Lower leg skin (tissue), 4 donors: ENCODE measurements around the gene GUCY2D. TPM values are rescaled to one million over a fixed set of nuclear protein-coding genes. Genes with fewer than 3 reads are reported as not detected.

ENCODE experiments used
- DNase-seq, 2 donors: peaks; one replicate each; pipeline ENCODE4 v3.0.0-alpha.2; 2019; ENCODE audit warnings: low spot score in 2 of 2
- H3K4me3 ChIP-seq: fragments of 200-600 bp; sonication (generic); 2 replicates; pipeline ENCODE4 v1.5.1; 2017; ENCODE audit warnings: mild to moderate bottlenecking, low read depth; ENCODE audit not compliant: poor library complexity, severe bottlenecking
- CTCF ChIP-seq, 3 donors: fragments of 450-650 bp; IDR thresholded peaks; one replicate each; pipeline ENCODE4 v1.5.1; 2016; ENCODE audit warnings: antibody characterized with exemption in 3 of 3, mild to moderate bottlenecking in 3 of 3, moderate library complexity in 2 of 3
- POLR2A ChIP-seq, 2 donors: fragments of 450-650 bp; IDR thresholded peaks; one replicate each; pipeline ENCODE4 v1.6.1; 2016 to 2017; ENCODE audit warnings: antibody characterized with exemption in 2 of 2, mild to moderate bottlenecking in 1 of 2, moderate library complexity in 1 of 2
- WGBS, 2 donors: methylation state at CpG; one replicate each; pipeline ENCODE4 v1.1.5; 2018; 5-methylcytosine and 5-hydroxymethylcytosine counted together
- intact Hi-C: fragments of 100-400 bp; cut with DNase I; formaldehyde crosslinking; loops from one replicate; pipeline ENCODE4 v1.15.0; 2023; ENCODE audit warnings: low total_unique reads
- total RNA-seq, 4 donors: library from RNA; depleted of rRNA; stranded (reverse); fragments of >200 nt; gene quantifications; one replicate each; pipeline ENCODE4 v1.1.0, GENCODE V29; 2016

Gene GUCY2D
- total RNA-seq, 4 donors from 2014 or later, result 0.13 TPM; not detected in 3

GRCh38 chr17:8052256-8053252, 50.1 kb downstream of the GUCY2D start:
- 94 to 95% methylated on average over 6 of the region's 6 CpGs for WGBS, 2 donors
- TF ChIP-seq POLR2A (IDR thresholded peaks at IDR 0.05) (no peak), CTCF (IDR thresholded peaks at IDR 0.05) (no peak)
- DNase-seq, result peak in 1 of 2 donors; percentile 71
- no peak overlapping the region for H3K4me3 ChIP-seq
- intact Hi-C loops, result no loop called here

- intact Hi-C loops, result no loop called here
- no peak for TF ChIP-seq CTCF (IDR thresholded peaks at IDR 0.05)
- no peak for TF ChIP-seq POLR2A (IDR thresholded peaks at IDR 0.05)
- H3K4me3 ChIP-seq, result no peak overlapping the region
- WGBS, 2 donors, result 72 to 74% methylated on average over 7 of the region's 7 CpGs
- no peak for DNase-seq
Observed at GRCh38 chr17:8053600-8053999, 51.2 kb downstream of the GUCY2D start.

GRCh38 chr17:8055851-8056231, 53.4 kb downstream of the GUCY2D start:
- whole genome bisulfite sequencing, 2 donors, result 69 to 79% methylated on average over 3 of the region's 3 CpGs
- no peak overlapping the region for H3K4me3 ChIP-seq
- TF ChIP-seq POLR2A (IDR thresholded peaks at IDR 0.05) (no peak), CTCF (IDR thresholded peaks at IDR 0.05) (no peak)
- intact Hi-C loops, result no loop called here
- DNase-seq, result no peak

- no peak overlapping the region for H3K4me3 ChIP-seq
- DNase-seq, result peak; percentile 66 to 85
- 56 to 63% methylated on average over 14 of the region's 14 CpGs for WGBS, 2 donors
- no peak for TF ChIP-seq CTCF (IDR thresholded peaks at IDR 0.05)
- intact Hi-C loops, result no loop called here
Observed at GRCh38 chr17:8056232-8056975, 54.0 kb downstream of the GUCY2D start.

GRCh38 chr17:8056976-8057625, 54.7 kb downstream of the GUCY2D start:
- TF ChIP-seq POLR2A (IDR thresholded peaks at IDR 0.05) (no peak), CTCF (IDR thresholded peaks at IDR 0.05) (no peak)
- WGBS, 2 donors, result 76 to 78% methylated on average over 17 of the region's 17 CpGs
- peak in 1 of 2 donors; percentile 40 for DNase-seq
- H3K4me3 ChIP-seq, result no peak overlapping the region
- intact Hi-C loops, result no loop called here
